HEK293 (cell line): Measurements from ENCODE around the gene TMEM203.

ENCODE experiments used
- YY1 ChIP-seq: fragments of 450-650 bp; formaldehyde crosslinking; IDR thresholded peaks from 2 replicates; pipeline ENCODE4 v1.5.1; 2018; ENCODE audit warnings: missing biosample characterization, missing genetic modification characterization
- ZBTB7A ChIP-seq: fragments of 450-650 bp; formaldehyde crosslinking; IDR thresholded peaks from 2 replicates; pipeline ENCODE4 v1.5.1; 2016; ENCODE audit warnings: low read depth, missing biosample characterization, missing genetic modification characterization
- ZFHX2 ChIP-seq: fragments of 450-650 bp; formaldehyde crosslinking; conservative IDR thresholded peaks from 2 replicates; pipeline ENCODE4 v1.5.1; 2016; ENCODE audit warnings: missing biosample characterization, missing genetic modification characterization
- ZNF121 ChIP-seq: fragments of 450-650 bp; formaldehyde crosslinking; IDR thresholded peaks from 2 replicates; pipeline ENCODE4 v1.5.1; 2016; ENCODE audit warnings: missing biosample characterization, missing genetic modification characterization
- ZNF350 ChIP-seq: fragments of 450-650 bp; formaldehyde crosslinking; IDR thresholded peaks from 2 replicates; pipeline ENCODE4 v1.5.0; 2017; ENCODE audit warnings: missing biosample characterization, mild to moderate bottlenecking, missing genetic modification characterization
- ZNF416 ChIP-seq: fragments of 450-650 bp; formaldehyde crosslinking; IDR thresholded peaks from 2 replicates; pipeline ENCODE4 v1.5.1; 2016; ENCODE audit warnings: missing biosample characterization, missing genetic modification characterization
- ZNF600 ChIP-seq: fragments of 450-650 bp; formaldehyde crosslinking; IDR thresholded peaks from 2 replicates; pipeline ENCODE4 v1.5.1; 2016; ENCODE audit warnings: missing biosample characterization, missing genetic modification characterization
- ZNF670 ChIP-seq: fragments of 450-650 bp; formaldehyde crosslinking; IDR thresholded peaks from 2 replicates; pipeline ENCODE4 v1.5.1; 2016; ENCODE audit warnings: missing biosample characterization, missing genetic modification characterization, low read depth
- TF ChIP-seq, protein P1 (sequence below): fragments of 450-650 bp; formaldehyde crosslinking; IDR thresholded peaks from 2 replicates; pipeline ENCODE4 v1.5.1; 2016; ENCODE audit warnings: missing biosample characterization, missing genetic modification characterization
- TF ChIP-seq, protein P2 (sequence below): fragments of 450-650 bp; formaldehyde crosslinking; IDR thresholded peaks from 2 replicates; pipeline ENCODE4 v1.5.1; 2016; ENCODE audit warnings: missing biosample characterization, missing genetic modification characterization

DNA sequence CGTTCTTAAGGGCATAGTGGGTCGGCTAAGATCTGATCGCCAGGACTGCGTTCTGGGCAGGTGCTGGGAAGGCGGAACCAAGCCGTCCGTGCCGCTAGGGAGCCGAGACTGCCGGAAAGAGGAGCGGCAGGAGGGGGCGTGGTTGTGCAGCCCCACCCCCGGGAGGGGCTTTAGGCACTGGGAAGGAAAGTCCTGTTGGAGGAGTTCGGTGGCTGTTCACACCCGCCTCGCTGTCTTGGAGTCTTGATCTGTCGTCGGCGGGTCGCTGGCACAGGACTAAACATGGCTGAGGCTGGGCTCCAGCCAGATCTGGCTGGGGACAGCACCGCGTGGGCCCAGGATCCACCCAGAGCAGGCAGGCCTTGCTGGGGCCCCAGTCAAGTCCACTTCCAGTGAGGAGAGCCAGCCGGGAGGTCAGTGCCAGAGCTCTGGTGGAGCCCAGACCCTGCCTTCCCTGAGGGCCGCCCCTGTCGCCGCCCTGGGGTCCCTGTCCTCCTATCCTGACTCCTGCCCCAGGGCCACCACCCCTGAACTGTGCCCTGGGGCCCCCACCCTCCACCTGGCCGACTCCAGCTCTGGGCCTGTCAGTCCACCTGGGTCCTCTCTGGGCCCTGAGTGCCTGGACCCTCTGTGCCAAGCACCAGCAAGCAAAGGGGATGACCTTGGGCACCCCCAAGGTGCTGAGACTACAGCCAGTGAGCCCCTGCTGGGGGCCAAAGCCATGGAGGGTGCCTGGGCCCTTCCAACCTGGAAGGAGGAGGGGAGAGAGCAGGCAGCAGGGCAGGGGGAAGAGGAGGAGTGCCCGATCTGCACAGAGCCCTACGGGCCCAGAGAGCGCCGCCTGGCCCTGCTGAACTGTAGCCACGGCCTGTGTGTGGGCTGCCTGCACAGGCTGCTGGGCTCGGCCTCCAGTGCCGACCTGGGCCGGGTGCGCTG is 12.1 kb upstream of the TMEM203 start:
- TF ChIP-seq, protein P1, sequence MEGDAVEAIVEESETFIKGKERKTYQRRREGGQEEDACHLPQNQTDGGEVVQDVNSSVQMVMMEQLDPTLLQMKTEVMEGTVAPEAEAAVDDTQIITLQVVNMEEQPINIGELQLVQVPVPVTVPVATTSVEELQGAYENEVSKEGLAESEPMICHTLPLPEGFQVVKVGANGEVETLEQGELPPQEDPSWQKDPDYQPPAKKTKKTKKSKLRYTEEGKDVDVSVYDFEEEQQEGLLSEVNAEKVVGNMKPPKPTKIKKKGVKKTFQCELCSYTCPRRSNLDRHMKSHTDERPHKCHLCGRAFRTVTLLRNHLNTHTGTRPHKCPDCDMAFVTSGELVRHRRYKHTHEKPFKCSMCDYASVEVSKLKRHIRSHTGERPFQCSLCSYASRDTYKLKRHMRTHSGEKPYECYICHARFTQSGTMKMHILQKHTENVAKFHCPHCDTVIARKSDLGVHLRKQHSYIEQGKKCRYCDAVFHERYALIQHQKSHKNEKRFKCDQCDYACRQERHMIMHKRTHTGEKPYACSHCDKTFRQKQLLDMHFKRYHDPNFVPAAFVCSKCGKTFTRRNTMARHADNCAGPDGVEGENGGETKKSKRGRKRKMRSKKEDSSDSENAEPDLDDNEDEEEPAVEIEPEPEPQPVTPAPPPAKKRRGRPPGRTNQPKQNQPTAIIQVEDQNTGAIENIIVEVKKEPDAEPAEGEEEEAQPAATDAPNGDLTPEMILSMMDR (tag by site-specific recombination): peak; percentile 59
- TF ChIP-seq, protein P2, sequence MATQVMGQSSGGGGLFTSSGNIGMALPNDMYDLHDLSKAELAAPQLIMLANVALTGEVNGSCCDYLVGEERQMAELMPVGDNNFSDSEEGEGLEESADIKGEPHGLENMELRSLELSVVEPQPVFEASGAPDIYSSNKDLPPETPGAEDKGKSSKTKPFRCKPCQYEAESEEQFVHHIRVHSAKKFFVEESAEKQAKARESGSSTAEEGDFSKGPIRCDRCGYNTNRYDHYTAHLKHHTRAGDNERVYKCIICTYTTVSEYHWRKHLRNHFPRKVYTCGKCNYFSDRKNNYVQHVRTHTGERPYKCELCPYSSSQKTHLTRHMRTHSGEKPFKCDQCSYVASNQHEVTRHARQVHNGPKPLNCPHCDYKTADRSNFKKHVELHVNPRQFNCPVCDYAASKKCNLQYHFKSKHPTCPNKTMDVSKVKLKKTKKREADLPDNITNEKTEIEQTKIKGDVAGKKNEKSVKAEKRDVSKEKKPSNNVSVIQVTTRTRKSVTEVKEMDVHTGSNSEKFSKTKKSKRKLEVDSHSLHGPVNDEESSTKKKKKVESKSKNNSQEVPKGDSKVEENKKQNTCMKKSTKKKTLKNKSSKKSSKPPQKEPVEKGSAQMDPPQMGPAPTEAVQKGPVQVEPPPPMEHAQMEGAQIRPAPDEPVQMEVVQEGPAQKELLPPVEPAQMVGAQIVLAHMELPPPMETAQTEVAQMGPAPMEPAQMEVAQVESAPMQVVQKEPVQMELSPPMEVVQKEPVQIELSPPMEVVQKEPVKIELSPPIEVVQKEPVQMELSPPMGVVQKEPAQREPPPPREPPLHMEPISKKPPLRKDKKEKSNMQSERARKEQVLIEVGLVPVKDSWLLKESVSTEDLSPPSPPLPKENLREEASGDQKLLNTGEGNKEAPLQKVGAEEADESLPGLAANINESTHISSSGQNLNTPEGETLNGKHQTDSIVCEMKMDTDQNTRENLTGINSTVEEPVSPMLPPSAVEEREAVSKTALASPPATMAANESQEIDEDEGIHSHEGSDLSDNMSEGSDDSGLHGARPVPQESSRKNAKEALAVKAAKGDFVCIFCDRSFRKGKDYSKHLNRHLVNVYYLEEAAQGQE (tag by site-specific recombination): no peak
- TF ChIP-seq ZBTB7A (tag by site-specific recombination) (no peak), YY1 (tag by site-specific recombination) (no peak), ZNF670 (no peak), ZFHX2 (tag by site-specific recombination) (peak; percentile 45), ZNF600 (tag by site-specific recombination) (peak; percentile 91), ZNF416 (tag by site-specific recombination) (no peak), ZNF121 (tag by site-specific recombination) (no peak), ZNF350 (tag by site-specific recombination) (no peak)
